ENCODE measurements around the gene FLOT1.

Gene FLOT1

GRCh38 chr6:30678964-30679726 is 63.3 kb downstream of the FLOT1 start:
- peak; percentile 73 for DNase-seq

All from fibroblast of skin of right biceps (primary cell).